ENCODE data around the gene FFAR4. TPM values are rescaled to one million over a fixed set of nuclear protein-coding genes. Genes with fewer than 3 reads are reported as not detected.

The FFAR4 gene
- total and polyA plus RNA-seq, 2 of the 8 experiments (the other 6 are each of a cell fraction or from before 2014, with no cell fraction given): not detected

DNA sequence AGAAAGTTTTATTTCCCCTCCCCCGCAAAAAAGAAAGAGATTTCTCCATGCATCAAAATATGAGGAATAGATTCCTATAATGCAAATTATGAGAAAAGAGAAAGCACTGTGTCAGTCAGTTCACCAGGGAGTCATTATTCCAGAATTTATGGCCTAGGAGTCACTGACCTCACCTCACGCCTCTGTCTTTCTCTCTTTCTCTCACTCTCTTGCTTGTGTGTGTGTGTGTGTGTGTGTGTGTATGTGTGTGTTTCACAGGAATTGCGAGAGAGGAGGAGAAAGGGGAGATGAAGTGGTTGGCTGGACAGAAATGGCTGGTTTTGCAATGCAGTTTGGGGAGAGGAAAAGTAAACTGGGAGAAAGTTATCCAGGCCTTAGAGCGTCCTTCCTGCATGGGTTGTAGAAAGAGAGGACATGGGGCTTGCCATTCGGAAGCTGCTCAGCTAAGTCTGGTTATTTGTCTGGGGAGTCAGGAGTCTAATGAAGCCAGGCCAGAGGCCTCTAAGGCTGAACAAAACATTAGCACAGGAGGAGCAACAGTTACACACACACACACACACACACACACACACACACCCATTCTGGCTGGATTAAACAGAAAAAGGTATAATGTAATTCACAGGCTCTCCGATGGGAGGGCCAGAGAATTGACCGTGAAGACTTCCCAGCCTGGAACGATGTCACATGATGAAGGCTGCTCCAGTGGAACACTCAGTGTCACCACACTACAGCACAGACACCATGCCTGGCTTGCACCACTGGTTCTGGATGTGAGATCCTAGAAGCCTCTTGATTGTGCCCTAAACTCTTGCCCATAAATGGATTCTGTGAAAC, 12.8 kb upstream of the FFAR4 start:
- Histone ChIP-seq H3K9ac (replicated peaks in 1 of 4; ENCODE audit: extremely low read depth in 1 of 4, low read depth in 3 of 4, low read length in 3 of 4) (no peak overlapping the region), H4K5ac (ENCODE audit: insufficient read length, low read depth, low read length) (no peak overlapping the region), H3K9me3 (ENCODE audit: insufficient read depth in 2 of 2, low read depth in 1 of 2, low read length in 1 of 2) (no peaks in the 10 kb centered on the region), H4K91ac (replicated peaks; ENCODE audit: insufficient read length, low read length) (no peak overlapping the region), H3K27me3 (replicated peaks in 1 of 4; ENCODE audit: control insufficient read depth in 3 of 4, extremely low read depth in 1 of 4, insufficient read depth in 3 of 4, low read length in 3 of 4) (no peaks in the 10 kb centered on the region), H3K23me2 (ENCODE audit: low read depth, low read length) (peaks cover 2% of the 10 kb centered on the region; the same call in 1 of the 2 replicates), H2AK5ac (ENCODE audit: low read depth, low read length) (no peak overlapping the region), H3K23ac (ENCODE audit: insufficient read length) (no peak overlapping the region), H4K20me1 (replicated peaks in 1 of 2; ENCODE audit: control insufficient read depth in 1 of 2, insufficient read depth in 2 of 2, low read length in 2 of 2) (no peaks in the 10 kb centered on the region), H3K79me2 (ENCODE audit: control insufficient read depth in 1 of 2, insufficient read depth in 2 of 2, low read length in 2 of 2) (no peaks in the 10 kb centered on the region), H2BK12ac (ENCODE audit: low read depth, low read length) (no peak overlapping the region), H3K4me1 (replicated peaks in 1 of 4; ENCODE audit: control insufficient read depth in 3 of 4, insufficient read depth in 4 of 4, low read length in 3 of 4) (peaks cover 0 to 4% (median 1%) of the 10 kb centered on the region in 4 experiments; a peak in 2 of 7 replicates), H3K4me3 (ENCODE audit: extremely low read depth in 1 of 4, insufficient read depth in 2 of 4, low read depth in 3 of 4, low read length in 4 of 4) (no peak overlapping the region), H3K36me3 (ENCODE audit: control insufficient read depth in 2 of 4, insufficient read depth in 4 of 4, low read length in 3 of 4) (no peaks in the 10 kb centered on the region), H3K56ac (replicated peaks; ENCODE audit: insufficient read length, low read depth, low read length) (no peak overlapping the region), H3K27ac (ENCODE audit: low read depth, low read length) (no peak overlapping the region), H2BK5ac (ENCODE audit: low read depth, low read length) (no peak overlapping the region), H2BK15ac (ENCODE audit: low read length) (no peak overlapping the region), H4K8ac (ENCODE audit: extremely low read depth, insufficient read depth, low read length) (no peak overlapping the region), H2BK20ac (ENCODE audit: low read length) (no peak overlapping the region), H2AFZ (ENCODE audit: low read length) (no peak overlapping the region), H2BK120ac (replicated peaks; ENCODE audit: low read depth, low read length) (no peak overlapping the region), H3K4ac (replicated peaks; ENCODE audit: insufficient read length, low read depth, low read length) (no peak overlapping the region), H3K18ac (ENCODE audit: extremely low read depth, low read length) (no peak overlapping the region), H3K79me1 (ENCODE audit: low read depth, low read length) (no peaks in the 10 kb centered on the region), H3K4me2 (ENCODE audit: insufficient read depth in 1 of 2, low read depth in 2 of 2, low read length in 2 of 2) (no peak overlapping the region), H3K14ac (ENCODE audit: insufficient read length) (no peak overlapping the region)
- FAIRE-seq: no peak
- no peak for DNase-seq (ENCODE audit: low read depth in 1 of 2, low spot score in 2 of 2)
- 82% methylated on average over 8 of the region's 8 CpGs; no CpG with 5 or more reads in 1 of the 2 experiments for WGBS, 2 experiments (ENCODE audit: extremely low coverage in 1 of 2, insufficient coverage in 1 of 2, insufficient read length in 1 of 2, insufficient replicate concordance in 2 of 2, low coverage in 1 of 2, low lambda C conversion rate in 2 of 2, missing lambda C conversion rate in 1 of 2)
- ChIA-PET CTCF (ENCODE audit: partially characterized antibody) (interaction anchor here (0.8 to 8.1 kb wide), 34 partner anchors 8 to 631 kb away, joined by 3 to 78 read pairs (median 5); partner anchors contain the start of genes FFAR4, FRA10AC1 and PDE6C), POLR2A (ENCODE audit: partially characterized antibody) (interaction anchor here (1.0 to 1.1 kb wide), 2 partner anchors 10 to 14 kb away, joined by 3 read pairs; no protein-coding TSS in a partner anchor)
- TF ChIP-seq CHD2 (IDR thresholded peaks at IDR 0.05; ENCODE audit: low read length) (no peak), ZNF274 (IDR thresholded peaks at IDR 0.05; ENCODE audit: borderline replicate concordance, extremely low read depth, low read length) (no peak), BCL11A (IDR thresholded peaks at IDR 0.05; ENCODE audit: low read depth in 2 of 2, low read length in 2 of 2) (no peak), GABPA (IDR thresholded peaks at IDR 0.05; ENCODE audit: borderline replicate concordance, insufficient read depth, low read length) (no peak), TBP (IDR thresholded peaks at IDR 0.05; ENCODE audit: low read depth, low read length) (no peak), CTCF (IDR thresholded peaks at IDR 0.05; ENCODE audit: control extremely low read depth in 1 of 3, insufficient read depth in 1 of 3, low read depth in 1 of 3, low read length in 3 of 3) (no peak), CREB1 (IDR thresholded peaks at IDR 0.05) (no peak), TAF1 (IDR thresholded peaks at IDR 0.05; ENCODE audit: low read depth, low read length) (no peak)
- TF ChIP-seq, protein P1, sequence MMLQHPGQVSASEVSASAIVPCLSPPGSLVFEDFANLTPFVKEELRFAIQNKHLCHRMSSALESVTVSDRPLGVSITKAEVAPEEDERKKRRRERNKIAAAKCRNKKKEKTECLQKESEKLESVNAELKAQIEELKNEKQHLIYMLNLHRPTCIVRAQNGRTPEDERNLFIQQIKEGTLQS (IDR thresholded peaks at IDR 0.05; ENCODE audit: insufficient read depth, low read depth, low read length): no peak

All from H1 (cell line).